GM23338 (cell line): ENCODE measurements around the gene ADAMTS7. TPM values are rescaled to one million over a fixed set of nuclear protein-coding genes. Genes with fewer than 3 reads are reported as not detected.
A peak's percentile ranks its signal among the peaks of the same experiment; 100 is the strongest.
"Not testable (repeated sequence)": the region's sequence is repeated elsewhere in the genome, so short reads cannot be mapped to it uniquely, and the experiment has no call there.

ENCODE experiments used
- ATAC-seq: fragments of 200-7000 bp; cut with Tn5 transposase; 3 replicates; pipeline ENCODE4 v1.9.1; 2020
- DNase-seq: peaks from one replicate; pipeline ENCODE4 v3.0.0-alpha.2; 2015; ENCODE audit warnings: low spot score
- H2AFZ ChIP-seq: fragments of 200-600 bp; sonication (generic); 2 replicates; pipeline ENCODE4 v1.8.0; 2016; ENCODE audit warnings: antibody characterized with exemption, mild to moderate bottlenecking, moderate library complexity
- H3F3A ChIP-seq: fragments of 200-600 bp; sonication (generic); replicated peaks from 2 replicates; pipeline ENCODE4 v1.8.0; 2017; ENCODE audit warnings: antibody characterized with exemption, mixed run types, low read depth
- H3K27ac ChIP-seq: fragments of 200-600 bp; sonication (generic); 2 replicates; pipeline ENCODE4 v1.6.1; 2016; ENCODE audit warnings: low read depth
- H3K27me3 ChIP-seq: fragments of 200-600 bp; sonication (generic); 2 replicates; pipeline ENCODE4 v1.8.0; 2016; ENCODE audit warnings: mild to moderate bottlenecking, mixed run types, moderate library complexity; ENCODE audit not compliant: insufficient read depth
- H3K36me3 ChIP-seq: fragments of 200-600 bp; sonication (generic); 2 replicates; pipeline ENCODE4 v1.8.0; 2016; ENCODE audit warnings: mild to moderate bottlenecking; ENCODE audit not compliant: insufficient read depth
- H3K4me1 ChIP-seq: fragments of 200-600 bp; sonication (generic); 2 replicates; pipeline ENCODE4 v1.8.0; 2016; ENCODE audit warnings: mild to moderate bottlenecking, moderate library complexity; ENCODE audit not compliant: insufficient read depth
- H3K4me2 ChIP-seq: fragments of 200-600 bp; sonication (generic); 2 replicates; pipeline ENCODE4 v1.7.1; 2017; ENCODE audit warnings: mixed run types
- H3K4me3 ChIP-seq: fragments of 200-600 bp; sonication (generic); 2 replicates; pipeline ENCODE4 v1.6.1; 2016; ENCODE audit warnings: mixed run types
- H3K79me2 ChIP-seq: fragments of 200-600 bp; sonication (generic); replicated peaks from 2 replicates; pipeline ENCODE4 v1.8.0; 2017; ENCODE audit warnings: mild to moderate bottlenecking; ENCODE audit not compliant: insufficient read depth
- H3K9me2 ChIP-seq: fragments of 200-600 bp; sonication (generic); 2 replicates; pipeline ENCODE4 v1.8.0; 2017; ENCODE audit not compliant: insufficient read depth
- H4K20me1 ChIP-seq: fragments of 200-600 bp; sonication (generic); replicated peaks from 2 replicates; pipeline ENCODE4 v1.8.0; 2017; ENCODE audit warnings: mild to moderate bottlenecking; ENCODE audit not compliant: insufficient read depth
- H3K27ac Mint-ChIP-seq: 2 replicates; pipeline ENCODE4 v1.8.0; 2020; ENCODE audit warnings: inconsistent platforms, mild to moderate bottlenecking, moderate library complexity, mixed read lengths
- H3K27me3 Mint-ChIP-seq: 3 replicates; pipeline ENCODE4 v1.8.0; 2022; ENCODE audit warnings: low read depth, mild to moderate bottlenecking, moderate library complexity, mixed read lengths, inconsistent platforms; ENCODE audit not compliant: insufficient read depth, poor library complexity
- H3K36me3 Mint-ChIP-seq: 3 replicates; pipeline ENCODE4 v1.8.0; 2021; ENCODE audit warnings: low read depth, mild to moderate bottlenecking, inconsistent platforms, moderate library complexity, mixed read lengths
- H3K4me1 Mint-ChIP-seq: 3 replicates; pipeline ENCODE4 v1.8.0; 2020; ENCODE audit warnings: mild to moderate bottlenecking, inconsistent platforms, mixed read lengths
- H3K4me3 Mint-ChIP-seq: 3 replicates; pipeline ENCODE4 v1.8.0; 2021; ENCODE audit warnings: moderate library complexity, mild to moderate bottlenecking, inconsistent platforms, mixed read lengths
- H3K9me3 Mint-ChIP-seq: 3 replicates; pipeline ENCODE4 v1.8.0; 2020; ENCODE audit warnings: moderate library complexity, mild to moderate bottlenecking, inconsistent platforms, mixed read lengths
- CREB1 ChIP-seq: fragments of 250-450 bp; sonication (Bioruptor Pico); IDR thresholded peaks from 2 replicates; pipeline ENCODE4 v1.5.0; 2020; ENCODE audit warnings: low read depth, mild to moderate bottlenecking, moderate library complexity
- EZH2 ChIP-seq: fragments of 200-600 bp; sonication (generic); IDR thresholded peaks from one replicate; pipeline ENCODE4 v1.8.0; 2017; ENCODE audit warnings: antibody characterized with exemption, mild to moderate bottlenecking, low read depth; ENCODE audit not compliant: unreplicated experiment
- EZH2phosphoT487 ChIP-seq: fragments of 200-600 bp; sonication (generic); IDR thresholded peaks from one replicate; pipeline ENCODE4 v1.8.1; 2018; ENCODE audit warnings: antibody characterized with exemption; ENCODE audit not compliant: unreplicated experiment
- JUNB ChIP-seq: IDR thresholded peaks from one replicate; pipeline ENCODE4 v1.6.1; 2016; ENCODE audit warnings: antibody characterized with exemption; ENCODE audit not compliant: unreplicated experiment
- POLR2AphosphoS5 ChIP-seq: IDR thresholded peaks from 2 replicates; pipeline ENCODE4 v1.6.1; 2016; ENCODE audit warnings: antibody characterized with exemption, low read depth
- REST ChIP-seq: IDR thresholded peaks from one replicate; pipeline ENCODE4 v1.6.1; 2018; ENCODE audit warnings: antibody characterized with exemption; ENCODE audit not compliant: unreplicated experiment
- polyA plus RNA-seq: library from polyadenylated mRNA; unstranded; fragments of >200 nt; fragmentation: Nextera tagmentation; extraction: Ambion mirVana; gene quantifications from 2 replicates; pipeline ENCODE4 v1.2.1, GENCODE V29; 2016
- total RNA-seq: library from RNA; depleted of rRNA; stranded (reverse); fragments of >200 nt; shearing (Covaris generic); gene quantifications from 2 replicates; pipeline ENCODE4 v1.2.3, GENCODE V29; 2014

Gene ADAMTS7
- total and polyA plus RNA-seq, 2 experiments from 2014 or later = 11.6 to 52.7 TPM

DNA sequence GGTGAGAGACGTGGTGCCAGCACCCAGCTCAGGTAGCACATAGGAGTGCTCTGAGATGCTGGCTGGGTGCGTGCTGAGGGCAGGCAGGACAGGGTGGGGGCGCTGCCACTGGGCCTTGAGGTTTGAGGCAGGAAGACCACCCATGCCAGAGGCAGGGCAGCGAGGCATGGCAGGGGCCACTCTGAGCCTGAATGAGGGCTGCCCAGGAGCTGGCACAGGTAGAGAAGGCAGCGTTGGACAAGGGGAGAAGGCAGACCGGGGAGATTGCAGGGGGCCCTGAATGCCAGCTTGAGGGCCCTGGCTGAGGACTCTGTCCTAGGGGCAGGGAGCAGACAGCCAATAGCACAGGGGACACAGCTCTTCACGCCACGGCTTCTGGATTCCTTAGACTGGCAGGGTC, 50.2 kb downstream of the ADAMTS7 start:
- no peak for DNase-seq
- Mint-ChIP-seq H3K27ac (0 out of 2 replicates have a peak overlapping the region, but pooled peaks have one; percentile 65), H3K4me1 (peaks cover 9% of the 10 kb centered on the region; the same call in 2 of the 3 replicates), H3K9me3 (no peaks in the 10 kb centered on the region), H3K36me3 (no peaks in the 10 kb centered on the region), H3K27me3 (peaks cover 12% of the 10 kb centered on the region), H3K4me3 (no peak overlapping the region)
- Histone ChIP-seq H3K27ac (no peak overlapping the region), H3F3A (no peaks in the 10 kb centered on the region), H2AFZ (no peak overlapping the region), H3K79me2 (no peaks in the 10 kb centered on the region), H4K20me1 (no peaks in the 10 kb centered on the region), H3K27me3 (no peaks in the 10 kb centered on the region), H3K4me3 (no peak overlapping the region), H3K4me1 (no peaks in the 10 kb centered on the region), H3K4me2 (no peak overlapping the region), H3K36me3 (no peaks in the 10 kb centered on the region), H3K9me2 (no peaks in the 10 kb centered on the region)
- no peak for ATAC-seq
- no peak for TF ChIP-seq EZH2phosphoT487
- no peak for TF ChIP-seq JUNB
- TF ChIP-seq REST = no peak
- no peak for TF ChIP-seq EZH2
- TF ChIP-seq CREB1 (CRISPR knock-in tag) = no peak
- TF ChIP-seq POLR2AphosphoS5 = no peak

DNA sequence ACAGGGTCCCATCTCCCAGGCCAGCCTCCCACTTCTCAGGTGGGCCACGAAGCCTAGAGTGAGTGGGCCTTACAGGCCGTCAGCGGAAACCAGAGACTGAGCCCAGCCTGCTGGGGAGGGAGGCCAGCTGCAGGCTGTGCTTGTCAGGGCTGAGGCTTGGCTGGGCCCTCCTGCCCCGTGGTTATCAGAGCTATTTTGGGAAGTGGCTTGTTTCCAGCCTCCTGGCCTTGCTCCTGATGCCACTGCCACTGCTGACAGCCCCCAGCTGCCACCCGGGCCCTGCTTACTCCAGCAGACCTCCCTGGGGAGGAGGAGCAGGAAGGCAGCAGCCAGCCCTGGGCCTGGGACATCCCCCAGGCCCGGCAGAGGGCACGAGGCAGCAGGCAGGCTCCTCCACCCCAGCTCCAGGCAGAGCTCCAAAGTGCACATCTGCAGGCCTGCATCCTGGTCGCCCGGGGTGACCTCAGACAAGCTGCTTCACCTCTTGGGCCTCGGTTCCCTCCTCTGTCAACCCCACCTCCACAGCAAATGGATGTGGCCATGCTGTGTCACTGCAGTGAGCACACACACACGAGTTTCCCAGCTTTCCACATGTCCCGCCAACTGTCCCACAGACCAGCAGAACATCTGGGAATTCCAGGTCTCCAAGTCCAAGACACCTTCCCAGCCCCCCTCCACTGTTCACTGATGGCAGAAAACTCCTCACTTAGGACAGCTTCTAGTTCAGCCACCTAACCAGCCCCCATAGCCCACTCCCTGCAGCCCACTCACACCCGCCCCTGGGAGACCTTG, 51.0 kb downstream of the ADAMTS7 start:
- H3F3A ChIP-seq, H3K79me2 ChIP-seq, H3K36me3 Mint-ChIP-seq, H2AFZ ChIP-seq, DNase-seq, H3K9me3 Mint-ChIP-seq, H3K36me3 ChIP-seq, H3K4me2 ChIP-seq, H4K20me1 ChIP-seq, H3K4me1 ChIP-seq, H3K9me2 ChIP-seq, H3K4me3 Mint-ChIP-seq, H3K4me1 Mint-ChIP-seq, H3K27ac ChIP-seq, ATAC-seq, H3K27me3 ChIP-seq, H3K4me3 ChIP-seq: not testable (repeated sequence)
- peak overlapping the region; percentile 84; the same call in 1 of the 2 replicates for H3K27ac Mint-ChIP-seq
- H3K27me3 Mint-ChIP-seq = peaks cover 12% of the 10 kb centered on the region

GRCh38 chr15:78759361-78759998, 51.8 kb downstream of the ADAMTS7 start:
- not testable (repeated sequence) for H4K20me1 ChIP-seq, H3K4me2 ChIP-seq, H3K36me3 Mint-ChIP-seq, H2AFZ ChIP-seq, ATAC-seq, DNase-seq, H3K4me1 ChIP-seq, H3K4me3 Mint-ChIP-seq, H3K36me3 ChIP-seq, H3K27me3 ChIP-seq, H3K27ac ChIP-seq, H3K9me2 ChIP-seq, H3K4me1 Mint-ChIP-seq, H3F3A ChIP-seq, H3K4me3 ChIP-seq, H3K9me3 Mint-ChIP-seq, H3K27ac Mint-ChIP-seq, H3K79me2 ChIP-seq
- peaks cover 12% of the 10 kb centered on the region for H3K27me3 Mint-ChIP-seq
